K562 (cell line): ENCODE data around the gene CCNK. TPM values are rescaled to one million over a fixed set of nuclear protein-coding genes. Genes with fewer than 3 reads are reported as not detected.

ENCODE experiments used
- ATAC-seq: fragments of 200-7000 bp; cut with Tn5 transposase; 3 replicates; pipeline ENCODE4 v1.9.1; 2020; ENCODE audit warnings: moderate library complexity
- BruUV-seq: library from RNA; stranded (reverse); fragments of 400-500 nt; replicated peaks from 2 replicates; lab custom pipeline; 2021; lab: Mats Ljungman, UMichigan
- CTCF ChIA-PET: fragments of 300-600 bp; formaldehyde crosslinking; extraction: SDS; loops from one replicate; lab custom pipeline; 2021; ENCODE audit warnings: low intra/inter-chr PET ratio; lab: Yijun Ruan, JAX
- POLR2A ChIA-PET: fragments of 300-600, 350-650 bp; sonication (Branson Sonifier 250); formaldehyde crosslinking; extraction: SDS; loops from one replicate; lab custom pipeline; 2021; ENCODE audit warnings: antibody characterized with exemption, inconsistent platforms; lab: Yijun Ruan, JAX
- DNase-seq, 4 experiments: peaks; one replicate each; pipeline versions ENCODE4 v3.0.0 to v3.0.0-alpha.2; 2011 to 2018; ENCODE audit warnings: low spot score in 3 of 4, mixed read lengths in 3 of 4; ENCODE audit errors: extremely low read depth in 1 of 4
- FAIRE-seq: peaks from 2 replicates; lab custom pipeline; 2011; peaks lifted over from hg19 to GRCh38; lab: Jason Lieb, UNC
- H2AFZ ChIP-seq: 2 replicates; pipeline ENCODE4 v1.6.0; 2011; ENCODE audit warnings: low read depth, low read length, control low read depth, inconsistent platforms
- H3K27ac ChIP-seq: fragments of 200-600 bp; 3 replicates; pipeline ENCODE4 v1.8.0; 2011; ENCODE audit warnings: low read depth, mild to moderate bottlenecking, control low read depth, inconsistent platforms, low read length, moderate library complexity, mixed read lengths; ENCODE audit errors: extremely low read depth
- H3K27me3 ChIP-seq, 2 experiments: fragments of 300-600 bp in 1 of 2; 2 replicates in 1 of 2; 3 replicates in 1 of 2; pipeline versions ENCODE4 v1.6.0 to v1.8.0; 2011; ENCODE audit warnings: inconsistent platforms in 2 of 2, low read length in 2 of 2, mild to moderate bottlenecking in 1 of 2, mixed read lengths in 1 of 2, moderate library complexity in 1 of 2; ENCODE audit not compliant: control insufficient read depth in 2 of 2, insufficient read depth in 2 of 2
- H3K36me3 ChIP-seq: fragments of 300-600 bp; 3 replicates; pipeline ENCODE4 v1.8.0; 2011; ENCODE audit warnings: mild to moderate bottlenecking, low read length, inconsistent platforms; ENCODE audit not compliant: control insufficient read depth, insufficient read depth
- H3K4me1 ChIP-seq, 2 experiments: fragments of 200-600 bp in 1 of 2; replicated peaks in 1 of 2; 2 replicates in 1 of 2; 3 replicates in 1 of 2; pipeline versions ENCODE4 v1.5.1 to v1.8.0; 2011; ENCODE audit warnings: inconsistent platforms in 2 of 2, low read length in 2 of 2, mild to moderate bottlenecking in 1 of 2, mixed read lengths in 1 of 2, moderate library complexity in 1 of 2; ENCODE audit not compliant: control insufficient read depth in 2 of 2, insufficient read depth in 2 of 2
- H3K4me2 ChIP-seq: 2 replicates; pipeline ENCODE4 v1.6.1; 2011; ENCODE audit warnings: low read length, control low read depth, inconsistent platforms, mixed read lengths; ENCODE audit not compliant: insufficient read depth
- H3K4me3 ChIP-seq: fragments of 200-600 bp; sonication (generic), shearing (Covaris generic); 2 replicates; pipeline ENCODE4 v1.5.1; 2016; ENCODE audit warnings: control low read depth, inconsistent platforms
- H3K79me2 ChIP-seq: fragments of 200-600 bp; 3 replicates; pipeline ENCODE4 v1.8.0; 2011; ENCODE audit warnings: low read length, inconsistent platforms; ENCODE audit not compliant: control insufficient read depth, insufficient read depth
- H3K9ac ChIP-seq, 2 experiments: 2 replicates each; pipeline versions ENCODE4 v1.6.0 to v1.6.1; 2011; ENCODE audit warnings: low read depth in 2 of 2, low read length in 2 of 2, control low read depth in 1 of 2, inconsistent platforms in 1 of 2, mild to moderate bottlenecking in 1 of 2, mixed read lengths in 1 of 2; ENCODE audit not compliant: insufficient read depth in 1 of 2
- H3K9me1 ChIP-seq: one replicate; pipeline ENCODE4 v1.6.0; 2011; ENCODE audit warnings: inconsistent platforms, mild to moderate bottlenecking, low read length, moderate library complexity; ENCODE audit not compliant: control insufficient read depth, insufficient read depth
- H3K9me3 ChIP-seq: replicated peaks from 2 replicates; pipeline ENCODE4 v1.5.1; 2011; ENCODE audit warnings: low read depth, low read length, inconsistent platforms; ENCODE audit not compliant: control insufficient read depth, insufficient read depth
- H4K20me1 ChIP-seq: replicated peaks from 2 replicates; pipeline ENCODE4 v1.6.1; 2011; ENCODE audit warnings: low read length, inconsistent platforms, mixed read lengths; ENCODE audit not compliant: control insufficient read depth, insufficient read depth
- CTCFL ChIP-seq: IDR thresholded peaks from 2 replicates; pipeline ENCODE4 v1.6.1; 2011; ENCODE audit warnings: borderline replicate concordance, low read depth, mild to moderate bottlenecking, moderate library complexity, low read length; ENCODE audit not compliant: insufficient read depth, poor library complexity, severe bottlenecking
- GABPB1 ChIP-seq: sonication (generic); formaldehyde crosslinking; IDR thresholded peaks from 2 replicates; pipeline ENCODE4 v1.8.0; 2022; ENCODE audit warnings: mild to moderate bottlenecking, missing genetic modification reagents
- KDM2B ChIP-seq: fragments of 250-450 bp; sonication (Bioruptor Pico); IDR thresholded peaks from 2 replicates; pipeline ENCODE4 v1.8.0; 2021; ENCODE audit warnings: mild to moderate bottlenecking, moderate library complexity
- LCOR ChIP-seq: sonication (generic); formaldehyde crosslinking; IDR thresholded peaks from 2 replicates; pipeline ENCODE4 v1.8.0; 2022; ENCODE audit warnings: mild to moderate bottlenecking, missing genetic modification reagents
- NONO ChIP-seq, 2 experiments: fragments of 200-400 bp in 1 of 2; fragments of 450-650 bp in 1 of 2; formaldehyde crosslinking in 1 of 2; IDR thresholded peaks; 2 replicates each; pipeline ENCODE4 v1.6.1; 2017; ENCODE audit warnings: low read depth in 2 of 2, mild to moderate bottlenecking in 2 of 2, moderate library complexity in 2 of 2, low read length in 1 of 2
- RBFOX2 ChIP-seq: fragments of 200-400 bp; formaldehyde crosslinking; IDR thresholded peaks from 2 replicates; pipeline ENCODE4 v1.6.1; 2017; ENCODE audit warnings: low read depth, mild to moderate bottlenecking, low read length, moderate library complexity
- RFX7 ChIP-seq: fragments of 250-450 bp; sonication (Bioruptor Pico); IDR thresholded peaks from 2 replicates; pipeline ENCODE4 v1.5.1; 2021; ENCODE audit warnings: mild to moderate bottlenecking
- SMAD3 ChIP-seq: fragments of 450-650 bp; formaldehyde crosslinking; conservative IDR thresholded peaks from 2 replicates; pipeline ENCODE4 v1.4.0; 2020; ENCODE audit warnings: mild to moderate bottlenecking
- TAL1 ChIP-seq: fragments of 450-650 bp; IDR thresholded peaks from 2 replicates; pipeline ENCODE4 v1.6.1; 2016; ENCODE audit warnings: mild to moderate bottlenecking
- TCFL5 ChIP-seq: fragments of 250-450 bp; sonication (Bioruptor Pico); conservative IDR thresholded peaks from 2 replicates; pipeline ENCODE4 v1.6.1; 2021; ENCODE audit warnings: mild to moderate bottlenecking, moderate library complexity, matching md5 sums
- THRB ChIP-seq: fragments of 450-650 bp; formaldehyde crosslinking; conservative IDR thresholded peaks from 2 replicates; pipeline ENCODE4 v1.4.0; 2022; ENCODE audit warnings: mild to moderate bottlenecking, missing genetic modification characterization
- ZBTB5 ChIP-seq: fragments of 450-650 bp; IDR thresholded peaks from 2 replicates; pipeline ENCODE4 v1.6.1; 2017; ENCODE audit warnings: antibody characterized with exemption
- ZBTB8A ChIP-seq: fragments of 450-650 bp; IDR thresholded peaks from 2 replicates; pipeline ENCODE4 v1.6.1; 2018; ENCODE audit warnings: mild to moderate bottlenecking, moderate library complexity; ENCODE audit not compliant: partially characterized antibody
- ZNF57 ChIP-seq: fragments of 450-650 bp; formaldehyde crosslinking; IDR thresholded peaks from 2 replicates; pipeline ENCODE4 v1.4.0; 2020; ENCODE audit warnings: mild to moderate bottlenecking, moderate library complexity
- ZNF695 ChIP-seq: fragments of 450-650 bp; formaldehyde crosslinking; IDR thresholded peaks from 2 replicates; pipeline ENCODE4 v1.4.0; 2020; ENCODE audit warnings: mild to moderate bottlenecking, moderate library complexity
- WGBS: fragments of 100-300 bp; shearing (Covaris generic); methylation state at CpG from one replicate; pipeline ENCODE4 v1.1.6; 2016; ENCODE audit warnings: low coverage, mixed read lengths; ENCODE audit not compliant: insufficient coverage; ENCODE audit errors: missing lambda C conversion rate; 5-methylcytosine and 5-hydroxymethylcytosine counted together
- in situ Hi-C: fragments of 300-500 bp; cut with MboI; formaldehyde crosslinking; loops from 4 replicates; pipeline ENCODE4 v1.15.0; 2018; ENCODE audit warnings: inconsistent platforms, mixed read lengths
- intact Hi-C: fragments of 100-400 bp; cut with micrococcal nuclease; formaldehyde crosslinking; loops from 2 replicates; pipeline ENCODE4 v1.14.2; 2022
- polyA plus RNA-seq, 8 experiments: library from polyadenylated mRNA; depleted of rRNA in 4 of 8; stranded (reverse) in 5 of 8; unstranded in 3 of 8; fragments of >200 nt; fragmentation: Nextera tagmentation in 2 of 8; fragmentation: Illumina TruSeq in 1 of 8; extraction: Ambion mirVana in 2 of 8; extraction: Trizol in 1 of 8; gene quantifications; 2 replicates each; pipeline versions ENCODE4 v1.2.1 to v1.2.3, GENCODE V29; 2011 to 2014; ENCODE audit warnings: inconsistent platforms in 1 of 8, missing spikeins in 1 of 8
- total RNA-seq, 7 experiments: library from RNA; depleted of rRNA in 6 of 7; stranded (reverse); fragments of >200 nt in 6 of 7; fragmentation: Illumina TruSeq in 2 of 7; extraction: Trizol in 2 of 7; gene quantifications; 2 replicates each; pipeline versions ENCODE4 v1.2.1 to v1.2.3, GENCODE V29; 2011 to 2021; ENCODE audit warnings: low replicate concordance in 1 of 7

Gene CCNK
- total and polyA plus RNA-seq, 9 of the 15 experiments (the other 6 are each of a cell fraction or from before 2014, with no cell fraction given) = 5.8 to 84.2 (median 16.4) TPM

- no peak for TF ChIP-seq ZBTB5
- TF ChIP-seq TAL1 = no peak
- TF ChIP-seq ZNF57 (CRISPR knock-in tag) = no peak
- no peak for TF ChIP-seq ZBTB8A
- TF ChIP-seq TCFL5 (CRISPR knock-in tag) = no peak
- no peak for TF ChIP-seq NONO (IDR thresholded peaks at IDR 0.05; ENCODE audit: low read depth in 2 of 2, low read length in 1 of 2)
These were observed 56.2 kb downstream of the CCNK start (continued) for GRCh38 chr14:99537399-99537798.

- no peak overlapping the region for H3K27ac ChIP-seq
- 37% methylated on average over 3 of the region's 9 CpGs for WGBS
- peak; percentile 27; the same call in 1 of the 3 replicates for ATAC-seq
- H3K9me3 ChIP-seq = no peaks in the 10 kb centered on the region
- no TSS peak for BruUV-seq
- DNase-seq = no peak
- H2AFZ ChIP-seq = no peak overlapping the region
- no peaks in the 10 kb centered on the region for H3K36me3 ChIP-seq
- H3K4me1 ChIP-seq = peaks cover 0 to 34% of the 10 kb centered on the region in 2 experiments; a peak in 2 of 5 replicates
- H3K9me1 ChIP-seq = peaks cover 3% of the 10 kb centered on the region
- intact Hi-C loops (no loop called here), in situ Hi-C loops (no loop called here)
- no peaks in the 10 kb centered on the region for H3K27me3 ChIP-seq
- POLR2A ChIA-PET = no interaction called here
- no peak overlapping the region for H3K4me2 ChIP-seq
- FAIRE-seq = no peak
- H4K20me1 ChIP-seq = peaks cover 23% of the 10 kb centered on the region
- CTCF ChIA-PET = no interaction called here
- no peak overlapping the region; a peak in 1 of 4 replicates for H3K9ac ChIP-seq
- no peak overlapping the region for H3K4me3 ChIP-seq
- H3K79me2 ChIP-seq = no peaks in the 10 kb centered on the region
- TF ChIP-seq LCOR = no peak
- no peak for TF ChIP-seq ZNF695
- TF ChIP-seq SMAD3 = no peak
- TF ChIP-seq GABPB1 (CRISPR knock-in tag) = no peak
- TF ChIP-seq CTCFL = no peak
- TF ChIP-seq RBFOX2 = no peak
- TF ChIP-seq RFX7 = no peak
- TF ChIP-seq KDM2B (CRISPR knock-in tag) = no peak
- no peak for TF ChIP-seq THRB (CRISPR knock-in tag)
These were observed 57.1 kb downstream of the CCNK start for GRCh38 chr14:99538275-99538674.
